GM12865 (cell line): ENCODE measurements around the gene FHL1.

ENCODE experiments used
- DNase-seq: peaks from one replicate; pipeline ENCODE4 v3.0.0; 2010; ENCODE audit warnings: low read depth
- H3K4me3 ChIP-seq: 2 replicates; pipeline ENCODE4 v1.5.1; 2011; ENCODE audit warnings: mild to moderate bottlenecking, low read depth, low read length, control low read depth
- TF ChIP-seq, protein P1 (sequence below): IDR thresholded peaks from 2 replicates; pipeline ENCODE4 v1.5.1; 2011; ENCODE audit warnings: low read length, control low read depth, low read depth, inconsistent platforms; ENCODE audit not compliant: insufficient read depth; ENCODE audit errors: missing control alignments

FHL1 gene

GRCh38 chrX:136183172-136183571 is 35.8 kb downstream of the FHL1 start:
- TF ChIP-seq, protein P1, sequence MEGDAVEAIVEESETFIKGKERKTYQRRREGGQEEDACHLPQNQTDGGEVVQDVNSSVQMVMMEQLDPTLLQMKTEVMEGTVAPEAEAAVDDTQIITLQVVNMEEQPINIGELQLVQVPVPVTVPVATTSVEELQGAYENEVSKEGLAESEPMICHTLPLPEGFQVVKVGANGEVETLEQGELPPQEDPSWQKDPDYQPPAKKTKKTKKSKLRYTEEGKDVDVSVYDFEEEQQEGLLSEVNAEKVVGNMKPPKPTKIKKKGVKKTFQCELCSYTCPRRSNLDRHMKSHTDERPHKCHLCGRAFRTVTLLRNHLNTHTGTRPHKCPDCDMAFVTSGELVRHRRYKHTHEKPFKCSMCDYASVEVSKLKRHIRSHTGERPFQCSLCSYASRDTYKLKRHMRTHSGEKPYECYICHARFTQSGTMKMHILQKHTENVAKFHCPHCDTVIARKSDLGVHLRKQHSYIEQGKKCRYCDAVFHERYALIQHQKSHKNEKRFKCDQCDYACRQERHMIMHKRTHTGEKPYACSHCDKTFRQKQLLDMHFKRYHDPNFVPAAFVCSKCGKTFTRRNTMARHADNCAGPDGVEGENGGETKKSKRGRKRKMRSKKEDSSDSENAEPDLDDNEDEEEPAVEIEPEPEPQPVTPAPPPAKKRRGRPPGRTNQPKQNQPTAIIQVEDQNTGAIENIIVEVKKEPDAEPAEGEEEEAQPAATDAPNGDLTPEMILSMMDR = no peak
- DNase-seq = no peak
- H3K4me3 ChIP-seq = no peak overlapping the region

DNA sequence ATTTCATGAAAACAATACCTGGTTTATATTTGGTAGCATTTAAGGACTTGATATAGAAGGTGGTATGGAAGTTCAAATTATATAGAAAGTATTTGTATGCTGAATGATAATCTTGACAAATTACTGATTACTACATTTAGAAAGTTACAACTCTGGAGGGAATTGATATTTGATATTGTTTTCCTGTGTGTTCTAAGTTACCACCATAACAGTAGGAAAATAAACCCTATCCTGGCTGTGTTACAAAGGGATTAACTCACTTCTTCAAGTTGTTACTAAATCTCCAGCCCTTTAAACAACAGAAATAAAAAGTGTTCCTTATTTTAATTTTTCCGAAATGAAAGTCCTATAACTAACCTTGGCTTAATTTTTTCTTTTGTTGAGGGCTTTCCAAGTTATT is 36.6 kb downstream of the FHL1 start:
- no peak overlapping the region for H3K4me3 ChIP-seq
- TF ChIP-seq, protein P1 = no peak
- no peak for DNase-seq

- no peak for DNase-seq
- no peak overlapping the region for H3K4me3 ChIP-seq
- TF ChIP-seq, protein P1 = no peak
Observed at GRCh38 chrX:136185401-136186022, 38.2 kb downstream of the FHL1 start.

GRCh38 chrX:136186023-136186413 is 38.7 kb downstream of the FHL1 start:
- H3K4me3 ChIP-seq = no peak overlapping the region
- no peak for DNase-seq
- TF ChIP-seq, protein P1 = no peak

GRCh38 chrX:136189222-136189621 is 41.9 kb downstream of the FHL1 start:
- TF ChIP-seq, protein P1 = no peak
- no peak overlapping the region for H3K4me3 ChIP-seq
- no peak for DNase-seq

GRCh38 chrX:136190038-136190713 is 42.8 kb downstream of the FHL1 start:
- DNase-seq = no peak
- TF ChIP-seq, protein P1 = no peak
- H3K4me3 ChIP-seq = no peak overlapping the region
